Thymus (tissue), 11 donors: ENCODE results near the gene CDH23. TPM values are rescaled to one million over a fixed set of nuclear protein-coding genes. Genes with fewer than 3 reads are reported as not detected.

ENCODE experiments used
- DNase-seq, 9 donors: peaks; one replicate each; pipeline ENCODE4 v3.0.0-alpha.2; 2013; ENCODE audit warnings: low spot score in 9 of 9, low read depth in 6 of 9, missing footprints in 1 of 9
- H3K27ac ChIP-seq, 2 donors: one replicate each; pipeline ENCODE4 v1.5.1; 2013; ENCODE audit warnings: control low read depth in 1 of 2, low read depth in 1 of 2, low read length in 1 of 2, mild to moderate bottlenecking in 1 of 2, moderate library complexity in 1 of 2
- H3K27me3 ChIP-seq, 2 donors: one replicate each; pipeline ENCODE4 v1.5.1; 2013; ENCODE audit warnings: low read length in 1 of 2; ENCODE audit not compliant: control insufficient read depth in 2 of 2, insufficient read depth in 1 of 2
- H3K36me3 ChIP-seq, 2 donors: one replicate each; pipeline ENCODE4 v1.5.1; 2013; ENCODE audit warnings: low read length in 1 of 2, mild to moderate bottlenecking in 1 of 2, moderate library complexity in 1 of 2; ENCODE audit not compliant: control insufficient read depth in 2 of 2, insufficient read depth in 2 of 2
- H3K4me1 ChIP-seq, 2 donors: one replicate each; pipeline ENCODE4 v1.5.1; 2013; ENCODE audit warnings: low read length in 2 of 2; ENCODE audit not compliant: control insufficient read depth in 2 of 2, insufficient read depth in 2 of 2
- H3K4me3 ChIP-seq, 2 donors: one replicate each; pipeline ENCODE4 v1.5.1; 2013; ENCODE audit warnings: low read length in 2 of 2, control low read depth in 1 of 2, mild to moderate bottlenecking in 1 of 2
- H3K9me3 ChIP-seq, 2 donors: one replicate each; pipeline ENCODE4 v1.5.1; 2013; ENCODE audit warnings: low read length in 1 of 2, mild to moderate bottlenecking in 1 of 2; ENCODE audit not compliant: control insufficient read depth in 2 of 2, insufficient read depth in 1 of 2
- WGBS: extraction: QIAGEN DNeasy Blood & Tissue Kit; methylation state at CpG from one replicate; pipeline ENCODE4 v1.1.7; 2013; 5-methylcytosine and 5-hydroxymethylcytosine counted together
- polyA plus RNA-seq: library from polyadenylated mRNA; stranded (reverse); fragments of 200-250 nt; gene quantifications from one replicate; pipeline ENCODE4 v1.2.3, GENCODE V29; 2013
- total RNA-seq: library from RNA; stranded (reverse); fragments of 120-200 nt; gene quantifications from one replicate; pipeline ENCODE4 v1.2.4, GENCODE V29; 2013
- donor health status: healthy.

CDH23 gene
- total and polyA plus RNA-seq, 2 donors = 9.1 TPM

DNA sequence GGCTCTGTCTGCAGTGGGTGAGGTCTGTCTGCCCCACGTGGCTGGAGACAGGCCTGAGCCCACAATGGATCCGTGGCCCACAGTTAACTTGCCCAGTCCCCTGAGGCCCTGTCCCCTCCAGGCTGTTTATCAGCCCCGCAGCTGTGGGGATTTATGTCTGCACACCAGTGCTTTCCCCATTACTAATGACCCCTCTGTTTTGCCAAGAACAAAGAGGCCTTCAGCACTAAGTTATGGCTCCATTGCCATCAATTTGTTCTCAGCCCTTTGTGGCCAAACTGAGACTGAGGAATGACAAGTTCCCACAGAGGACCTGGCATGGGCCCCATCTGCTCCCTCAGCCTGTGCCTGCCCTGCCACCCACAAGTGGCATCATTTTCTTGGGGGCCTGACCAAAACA is 184.7 kb downstream of the CDH23 start:
- Histone ChIP-seq H3K27ac (no peak overlapping the region), H3K36me3 (no peaks in the 10 kb centered on the region), H3K4me1 (no peaks in the 10 kb centered on the region), H3K9me3 (no peaks in the 10 kb centered on the region), H3K4me3 (no peak overlapping the region), H3K27me3 (peaks cover 0 to 4% of the 10 kb centered on the region in 2 donors)
- no peak for DNase-seq
- WGBS = 93% methylated on average over 3 of the region's 3 CpGs

DNA sequence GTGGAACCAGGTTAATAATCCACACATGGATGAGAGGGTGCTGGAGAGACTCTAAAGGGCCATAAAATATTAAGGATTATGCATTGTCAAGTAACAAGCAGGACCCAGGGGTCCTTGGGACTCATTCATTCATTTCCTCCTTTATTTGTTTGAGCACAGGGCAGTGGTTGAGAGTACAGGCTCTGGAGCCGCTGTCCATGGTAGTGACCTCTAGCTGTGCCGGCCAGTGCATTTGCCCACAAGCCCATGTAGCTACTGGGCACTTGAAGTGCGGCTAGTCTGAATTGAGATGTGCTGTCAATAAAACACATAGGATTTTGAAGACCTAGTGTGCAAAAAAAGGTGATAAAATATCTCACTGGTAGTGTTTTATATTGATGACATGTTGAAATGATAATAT is 185.3 kb downstream of the CDH23 start:
- Histone ChIP-seq H3K4me3 (no peak overlapping the region), H3K27me3 (peaks cover 0 to 4% of the 10 kb centered on the region in 2 donors), H3K9me3 (no peaks in the 10 kb centered on the region), H3K4me1 (no peaks in the 10 kb centered on the region), H3K36me3 (no peaks in the 10 kb centered on the region), H3K27ac (no peak overlapping the region)
- no peak for DNase-seq
- WGBS = 90% methylated on average over 3 of the region's 3 CpGs

GRCh38 chr10:71582506-71583475 is 186.1 kb downstream of the CDH23 start:
- Histone ChIP-seq H3K4me3 (no peak overlapping the region), H3K27ac (no peak overlapping the region), H3K36me3 (no peaks in the 10 kb centered on the region), H3K27me3 (peaks cover 0 to 4% of the 10 kb centered on the region in 2 donors), H3K4me1 (no peaks in the 10 kb centered on the region), H3K9me3 (no peaks in the 10 kb centered on the region)
- whole genome bisulfite sequencing = 92% methylated on average over 21 of the region's 21 CpGs
- DNase-seq = no peak

DNA sequence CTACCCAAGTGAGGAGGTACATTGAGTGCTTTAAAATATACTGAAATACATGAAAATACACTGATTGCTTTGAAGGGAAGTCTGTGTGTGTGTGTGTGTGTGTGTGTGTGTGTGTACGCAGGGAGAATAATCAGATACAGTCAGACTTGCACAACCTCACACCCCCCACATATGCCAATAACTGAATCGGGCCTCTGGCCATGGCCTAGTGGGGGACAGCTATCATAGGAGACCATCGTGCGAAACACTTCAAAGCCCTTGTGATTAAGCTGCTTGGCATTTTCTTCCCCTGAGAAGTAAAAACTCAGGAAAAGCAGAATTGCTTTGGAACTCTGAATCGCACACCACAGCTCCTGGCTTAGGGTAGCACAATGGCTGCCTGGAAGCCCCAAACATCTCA is 187.7 kb downstream of the CDH23 start:
- WGBS = 85% methylated on average over 5 of the region's 5 CpGs

GRCh38 chr10:71584902-71585563 is 188.3 kb downstream of the CDH23 start:
- no peak overlapping the region for H3K27ac ChIP-seq
- H3K36me3 ChIP-seq = no peaks in the 10 kb centered on the region
- DNase-seq = no peak
- no peak overlapping the region for H3K4me3 ChIP-seq
- 97% methylated on average over 10 of the region's 10 CpGs for WGBS
- no peaks in the 10 kb centered on the region for H3K4me1 ChIP-seq
- H3K9me3 ChIP-seq = no peaks in the 10 kb centered on the region
- peaks cover 0 to 7% of the 10 kb centered on the region in 2 donors for H3K27me3 ChIP-seq

More for the DNA sequence above, 187.7 kb downstream of the CDH23 start:
- no peaks in the 10 kb centered on the region for H3K36me3 ChIP-seq
- H3K4me3 ChIP-seq = no peak overlapping the region
- H3K27ac ChIP-seq = no peak overlapping the region
- no peak for DNase-seq
- H3K27me3 ChIP-seq = peaks cover 0 to 5% of the 10 kb centered on the region in 2 donors
- no peaks in the 10 kb centered on the region for H3K4me1 ChIP-seq
- H3K9me3 ChIP-seq = no peaks in the 10 kb centered on the region

- Histone ChIP-seq H3K27ac (no peak overlapping the region), H3K9me3 (no peaks in the 10 kb centered on the region), H3K27me3 (peaks cover 0 to 7% of the 10 kb centered on the region in 2 donors), H3K36me3 (no peaks in the 10 kb centered on the region), H3K4me1 (no peaks in the 10 kb centered on the region), H3K4me3 (no peak overlapping the region)
- DNase-seq = no peak
- WGBS = 80% methylated on average over 10 of the region's 10 CpGs
Measured at GRCh38 chr10:71585564-71586290, 189.0 kb downstream of the CDH23 start.

GRCh38 chr10:71587941-71588573 is 191.3 kb downstream of the CDH23 start:
- Histone ChIP-seq H3K36me3 (no peaks in the 10 kb centered on the region), H3K4me1 (no peaks in the 10 kb centered on the region), H3K9me3 (no peaks in the 10 kb centered on the region), H3K4me3 (no peak overlapping the region), H3K27ac (no peak overlapping the region), H3K27me3 (peaks cover 0 to 10% of the 10 kb centered on the region in 2 donors)
- 92% methylated on average over 8 of the region's 8 CpGs for WGBS
- no peak for DNase-seq

DNA sequence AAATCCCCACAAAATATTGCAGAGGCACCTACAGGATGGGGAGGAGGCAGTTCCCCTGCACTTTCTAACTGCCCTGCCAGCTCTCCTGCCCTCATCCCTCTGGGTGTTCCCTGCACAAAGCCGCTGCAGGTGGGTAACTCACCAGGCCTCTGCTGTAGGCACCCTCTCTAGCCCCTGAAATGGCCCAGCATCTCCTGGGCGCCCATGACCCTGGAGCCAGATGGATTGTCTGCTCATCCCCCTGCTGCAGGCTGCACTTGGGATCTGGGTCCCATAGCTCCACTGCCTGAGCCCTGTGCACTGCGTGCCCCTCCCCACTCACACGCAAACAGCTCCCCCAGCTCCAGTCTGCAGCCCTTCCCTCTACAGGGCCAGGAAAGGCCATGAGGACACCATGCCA is 192.0 kb downstream of the CDH23 start:
- DNase-seq = no peak
- Histone ChIP-seq H3K36me3 (no peaks in the 10 kb centered on the region), H3K4me1 (no peaks in the 10 kb centered on the region), H3K27ac (no peak overlapping the region), H3K27me3 (peaks cover 0 to 8% of the 10 kb centered on the region in 2 donors), H3K4me3 (no peak overlapping the region), H3K9me3 (no peaks in the 10 kb centered on the region)
- WGBS = 97% methylated on average over 4 of the region's 4 CpGs
